ENCODE measurements around the gene AOPEP. TPM values are rescaled to one million over a fixed set of nuclear protein-coding genes. Genes with fewer than 3 reads are reported as not detected.

The AOPEP gene
- total RNA-seq, 1 donor from 2014 or later = 75.3 TPM

DNA sequence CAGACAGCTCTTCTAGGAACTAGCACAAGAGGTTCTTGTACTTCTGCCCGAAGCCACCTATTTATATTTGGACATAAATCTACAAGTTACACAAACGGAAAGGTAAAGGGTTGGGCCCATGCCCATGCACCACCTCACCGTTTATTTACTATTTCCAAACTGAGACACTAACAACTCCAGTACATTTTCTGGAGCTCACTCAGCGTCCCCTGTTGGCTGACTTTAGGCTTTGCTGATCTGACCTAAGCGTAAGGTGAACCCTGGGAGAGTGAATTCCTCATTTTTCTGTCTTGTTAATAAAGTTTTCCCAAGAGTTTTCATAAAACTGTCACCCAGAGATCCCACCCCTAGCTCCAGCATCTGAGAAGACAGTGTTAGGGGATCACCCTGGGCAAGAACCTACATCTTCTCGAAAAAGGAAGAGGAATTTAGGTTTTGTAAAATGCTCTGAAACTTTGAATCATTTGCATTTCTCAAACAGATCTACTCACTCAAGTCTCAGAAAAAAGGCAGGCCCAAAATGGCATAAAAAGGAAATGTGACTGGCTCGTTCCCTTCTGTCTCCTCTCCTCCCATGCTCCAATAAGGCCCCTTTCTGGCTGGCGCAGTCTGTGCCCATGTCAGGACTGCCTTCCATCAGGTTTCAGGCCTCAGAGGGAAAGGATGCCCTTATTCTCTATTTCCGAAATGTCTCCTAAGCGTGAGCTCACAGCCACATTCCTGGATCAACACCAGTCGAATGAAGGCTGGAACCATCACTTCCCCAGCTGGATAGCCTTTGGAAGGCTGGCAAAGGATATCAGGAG lies 389.7 kb downstream of the AOPEP start:
- no peak for FAIRE-seq
- no peak overlapping the region for H2AFZ ChIP-seq (ENCODE audit: low read depth, low read length)
- no peak overlapping the region for H3K27ac ChIP-seq (ENCODE audit: low read depth, low read length)
- H3K4me2 ChIP-seq (ENCODE audit: low read length) = no peak overlapping the region
- no peak overlapping the region for H3K4me3 ChIP-seq (ENCODE audit: insufficient read depth, low read depth, low read length)
- Mint-ChIP-seq H3K4me1 (ENCODE audit: low read depth, unreplicated experiment) (peaks cover 5% of the 10 kb centered on the region), H3K36me3 (ENCODE audit: low read depth, unreplicated experiment) (peaks cover 13% of the 10 kb centered on the region), H3K27ac (ENCODE audit: unreplicated experiment) (no peak overlapping the region), H3K9me3 (ENCODE audit: unreplicated experiment) (no peaks in the 10 kb centered on the region), H3K27me3 (ENCODE audit: low read depth, unreplicated experiment) (no peaks in the 10 kb centered on the region), H3K4me3 (ENCODE audit: unreplicated experiment) (no peak overlapping the region)
- no peaks in the 10 kb centered on the region for H4K20me1 ChIP-seq (ENCODE audit: insufficient read depth, low read length)
- no peaks in the 10 kb centered on the region for H3K36me3 ChIP-seq (ENCODE audit: insufficient read depth, low read length)
- DNase-seq (ENCODE audit: low read depth) = no peak
- H3K9ac ChIP-seq (ENCODE audit: low read length) = no peak overlapping the region
- H3K4me1 ChIP-seq (ENCODE audit: insufficient read depth, low read length) = peaks cover 4% of the 10 kb centered on the region
- H3K9me3 ChIP-seq (ENCODE audit: insufficient read depth, low read depth, low read length) = no peaks in the 10 kb centered on the region
- TF ChIP-seq EZH2 (IDR thresholded peaks at IDR 0.05; ENCODE audit: insufficient read depth, low read length) = no peak
- TF ChIP-seq, protein P1, sequence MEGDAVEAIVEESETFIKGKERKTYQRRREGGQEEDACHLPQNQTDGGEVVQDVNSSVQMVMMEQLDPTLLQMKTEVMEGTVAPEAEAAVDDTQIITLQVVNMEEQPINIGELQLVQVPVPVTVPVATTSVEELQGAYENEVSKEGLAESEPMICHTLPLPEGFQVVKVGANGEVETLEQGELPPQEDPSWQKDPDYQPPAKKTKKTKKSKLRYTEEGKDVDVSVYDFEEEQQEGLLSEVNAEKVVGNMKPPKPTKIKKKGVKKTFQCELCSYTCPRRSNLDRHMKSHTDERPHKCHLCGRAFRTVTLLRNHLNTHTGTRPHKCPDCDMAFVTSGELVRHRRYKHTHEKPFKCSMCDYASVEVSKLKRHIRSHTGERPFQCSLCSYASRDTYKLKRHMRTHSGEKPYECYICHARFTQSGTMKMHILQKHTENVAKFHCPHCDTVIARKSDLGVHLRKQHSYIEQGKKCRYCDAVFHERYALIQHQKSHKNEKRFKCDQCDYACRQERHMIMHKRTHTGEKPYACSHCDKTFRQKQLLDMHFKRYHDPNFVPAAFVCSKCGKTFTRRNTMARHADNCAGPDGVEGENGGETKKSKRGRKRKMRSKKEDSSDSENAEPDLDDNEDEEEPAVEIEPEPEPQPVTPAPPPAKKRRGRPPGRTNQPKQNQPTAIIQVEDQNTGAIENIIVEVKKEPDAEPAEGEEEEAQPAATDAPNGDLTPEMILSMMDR (IDR thresholded peaks at IDR 0.05; ENCODE audit: insufficient read depth, low read depth, low read length) = no peak
- no peaks in the 10 kb centered on the region for H3K27me3 ChIP-seq (ENCODE audit: insufficient read depth, low read length)
- no peaks in the 10 kb centered on the region for H3K79me2 ChIP-seq (ENCODE audit: insufficient read depth, low read length)

DNA sequence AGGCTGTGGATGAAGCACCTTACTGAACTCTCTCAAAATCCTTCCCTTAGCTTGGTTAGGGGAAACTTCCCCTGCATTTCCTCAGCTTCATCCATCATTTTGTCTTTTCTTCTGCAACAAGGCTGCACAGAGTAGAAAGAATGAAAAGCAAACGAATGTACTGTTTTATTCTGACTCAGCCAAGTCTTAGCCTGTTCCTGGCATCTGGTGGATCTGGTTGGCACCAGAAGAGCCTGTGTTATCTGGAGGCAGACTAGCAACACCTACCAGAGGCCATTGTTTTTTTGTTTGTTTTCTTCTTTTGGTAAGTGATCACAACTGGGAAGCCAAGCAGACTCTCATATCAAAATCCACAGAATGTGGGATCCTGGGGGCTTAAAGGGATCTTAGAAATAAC lies 390.3 kb downstream of the AOPEP start:
- TF ChIP-seq, protein P1 (IDR thresholded peaks at IDR 0.05; ENCODE audit: insufficient read depth, low read depth, low read length) = no peak
- no peak for TF ChIP-seq EZH2 (IDR thresholded peaks at IDR 0.05; ENCODE audit: insufficient read depth, low read length)
- no peak overlapping the region for H3K4me3 Mint-ChIP-seq (ENCODE audit: unreplicated experiment)

DNA sequence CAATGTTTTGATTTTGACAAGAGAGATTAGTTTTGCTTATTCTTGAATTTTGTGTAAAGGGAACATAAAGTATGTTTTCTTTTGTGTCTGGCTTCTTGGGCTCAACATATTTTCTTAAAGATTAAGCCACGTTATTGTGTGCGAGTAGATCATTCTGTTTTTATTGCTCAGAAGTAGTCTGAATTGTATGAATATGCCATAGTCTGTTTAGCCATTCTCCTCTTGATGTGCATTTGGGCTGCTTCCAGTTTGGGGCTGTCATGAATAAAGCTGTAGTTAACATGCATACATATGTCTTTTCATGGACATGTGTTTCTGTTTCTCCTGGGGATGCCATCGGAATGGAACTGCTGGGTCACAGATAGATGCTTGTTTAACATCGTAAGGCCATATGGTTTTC lies 392.1 kb downstream of the AOPEP start:
- no peak overlapping the region for H3K4me3 ChIP-seq (ENCODE audit: insufficient read depth, low read depth, low read length)
- Mint-ChIP-seq H3K36me3 (ENCODE audit: low read depth, unreplicated experiment) (no peaks in the 10 kb centered on the region), H3K27me3 (ENCODE audit: low read depth, unreplicated experiment) (no peaks in the 10 kb centered on the region), H3K27ac (ENCODE audit: unreplicated experiment) (no peak overlapping the region), H3K4me1 (ENCODE audit: low read depth, unreplicated experiment) (peaks cover 5% of the 10 kb centered on the region), H3K9me3 (ENCODE audit: unreplicated experiment) (no peaks in the 10 kb centered on the region), H3K4me3 (ENCODE audit: unreplicated experiment) (no peak overlapping the region)
- H3K79me2 ChIP-seq (ENCODE audit: insufficient read depth, low read length) = no peaks in the 10 kb centered on the region
- peak overlapping the region; percentile 40 for H3K27ac ChIP-seq (ENCODE audit: low read depth, low read length)
- TF ChIP-seq EZH2 (IDR thresholded peaks at IDR 0.05; ENCODE audit: insufficient read depth, low read length) = no peak
- TF ChIP-seq, protein P1 (IDR thresholded peaks at IDR 0.05; ENCODE audit: insufficient read depth, low read depth, low read length) = no peak
- H3K4me1 ChIP-seq (ENCODE audit: insufficient read depth, low read length) = peaks cover 4% of the 10 kb centered on the region
- no peak overlapping the region for H2AFZ ChIP-seq (ENCODE audit: low read depth, low read length)
- no peak for DNase-seq (ENCODE audit: low read depth)
- H3K9me3 ChIP-seq (ENCODE audit: insufficient read depth, low read depth, low read length) = no peaks in the 10 kb centered on the region
- no peak for FAIRE-seq
- no peaks in the 10 kb centered on the region for H3K36me3 ChIP-seq (ENCODE audit: insufficient read depth, low read length)
- no peak overlapping the region for H3K9ac ChIP-seq (ENCODE audit: low read length)
- no peaks in the 10 kb centered on the region for H3K27me3 ChIP-seq (ENCODE audit: insufficient read depth, low read length)
- H4K20me1 ChIP-seq (ENCODE audit: insufficient read depth, low read length) = no peaks in the 10 kb centered on the region
- H3K4me2 ChIP-seq (ENCODE audit: low read length) = no peak overlapping the region

More for the DNA sequence above, 390.3 kb downstream of the AOPEP start:
- Histone ChIP-seq H3K27ac (ENCODE audit: low read depth, low read length) (no peak overlapping the region), H3K27me3 (ENCODE audit: insufficient read depth, low read length) (no peaks in the 10 kb centered on the region), H3K36me3 (ENCODE audit: insufficient read depth, low read length) (no peaks in the 10 kb centered on the region), H3K4me1 (ENCODE audit: insufficient read depth, low read length) (peaks cover 4% of the 10 kb centered on the region), H3K9ac (ENCODE audit: low read length) (no peak overlapping the region), H2AFZ (ENCODE audit: low read depth, low read length) (no peak overlapping the region), H4K20me1 (ENCODE audit: insufficient read depth, low read length) (no peaks in the 10 kb centered on the region), H3K4me3 (ENCODE audit: insufficient read depth, low read depth, low read length) (no peak overlapping the region), H3K9me3 (ENCODE audit: insufficient read depth, low read depth, low read length) (no peaks in the 10 kb centered on the region), H3K79me2 (ENCODE audit: insufficient read depth, low read length) (no peaks in the 10 kb centered on the region), H3K4me2 (ENCODE audit: low read length) (no peak overlapping the region)
- no peak for DNase-seq (ENCODE audit: low read depth)
- Mint-ChIP-seq H3K4me1 (ENCODE audit: low read depth, unreplicated experiment) (peaks cover 5% of the 10 kb centered on the region), H3K27ac (ENCODE audit: unreplicated experiment) (no peak overlapping the region), H3K9me3 (ENCODE audit: unreplicated experiment) (no peaks in the 10 kb centered on the region), H3K36me3 (ENCODE audit: low read depth, unreplicated experiment) (peaks cover 9% of the 10 kb centered on the region), H3K27me3 (ENCODE audit: low read depth, unreplicated experiment) (no peaks in the 10 kb centered on the region)
- no peak for FAIRE-seq

Data from astrocyte (in vitro differentiated cells and primary cell).